ENCODE data around the gene KNSTRN. TPM values are rescaled to one million over a fixed set of nuclear protein-coding genes. Genes with fewer than 3 reads are reported as not detected.

Gene KNSTRN
- total RNA-seq, 1 donor from 2014 or later, result 31.1 TPM

DNA sequence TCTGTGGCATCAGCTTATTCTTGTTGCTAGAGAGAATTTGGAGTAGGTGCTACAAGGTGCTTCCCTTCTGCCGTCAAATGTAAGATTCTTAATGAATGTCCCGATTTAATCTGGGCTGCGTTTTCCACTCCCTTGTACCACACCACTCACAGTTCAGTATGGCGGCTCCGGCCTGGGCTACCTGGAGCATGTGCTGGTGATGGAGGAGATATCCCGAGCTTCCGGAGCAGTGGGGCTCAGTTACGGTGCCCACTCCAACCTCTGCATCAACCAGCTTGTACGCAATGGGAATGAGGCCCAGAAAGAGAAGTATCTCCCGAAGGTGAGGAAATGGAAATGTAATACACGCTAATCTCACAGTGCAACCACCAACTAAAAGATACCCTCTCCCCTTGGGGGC lies 28.0 kb downstream of the KNSTRN start:
- Mint-ChIP-seq H3K36me3 (peaks cover 37% of the 10 kb centered on the region), H3K9me3 (no peaks in the 10 kb centered on the region), H3K27me3 (ENCODE audit: low read depth) (no peaks in the 10 kb centered on the region), H3K4me3 (no peak overlapping the region), H3K27ac (no peak overlapping the region), H3K4me1 (peaks cover 15% of the 10 kb centered on the region)
- no peak for TF ChIP-seq CTCF (IDR thresholded peaks at IDR 0.05; ENCODE audit: unreplicated experiment)
- no peak for DNase-seq (ENCODE audit: low spot score in 2 of 2, unreplicated experiment in 2 of 2)

DNA sequence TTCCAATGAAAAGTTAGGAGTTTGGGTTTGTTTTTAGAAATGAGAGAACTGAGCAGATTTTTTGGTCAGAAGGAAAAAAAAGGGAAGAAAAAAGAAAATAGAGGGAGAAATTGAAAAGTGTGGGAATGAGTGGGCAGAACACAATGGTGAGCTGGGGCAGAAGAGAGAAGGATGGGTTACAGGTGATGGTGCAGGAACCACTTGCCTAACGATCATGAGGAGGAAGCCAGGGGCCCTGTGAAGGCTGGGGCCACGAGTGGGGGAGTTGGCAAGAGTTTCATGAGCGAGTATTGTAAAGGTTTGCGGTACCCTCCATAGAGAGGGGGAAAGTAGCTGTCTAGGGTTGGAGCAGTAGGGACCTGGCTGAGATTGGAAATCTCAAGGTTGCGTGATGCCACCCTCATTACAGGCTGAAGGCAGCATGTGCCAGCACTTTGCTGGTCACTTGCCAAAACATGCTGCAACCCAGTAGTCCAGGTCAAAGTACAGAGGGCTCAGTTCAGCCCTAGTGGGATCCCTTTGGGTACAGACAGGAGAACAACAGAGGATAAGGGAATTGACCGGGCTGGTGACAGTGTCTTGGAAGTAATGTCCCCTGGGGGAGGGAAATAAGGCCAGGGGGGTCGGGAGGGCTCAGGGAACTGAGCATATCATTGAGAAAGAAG lies 29.7 kb downstream of the KNSTRN start:
- Mint-ChIP-seq H3K36me3 (peaks cover 37% of the 10 kb centered on the region), H3K27ac (no peak overlapping the region), H3K4me1 (peaks cover 4% of the 10 kb centered on the region), H3K9me3 (no peaks in the 10 kb centered on the region), H3K27me3 (ENCODE audit: low read depth) (no peaks in the 10 kb centered on the region), H3K4me3 (no peak overlapping the region)
- DNase-seq (ENCODE audit: low spot score in 2 of 2, unreplicated experiment in 2 of 2), result no peak
- TF ChIP-seq CTCF (IDR thresholded peaks at IDR 0.05; ENCODE audit: unreplicated experiment), result no peak

- no peak overlapping the region for H3K27ac Mint-ChIP-seq
- H3K27me3 Mint-ChIP-seq (ENCODE audit: low read depth), result no peaks in the 10 kb centered on the region
- H3K4me3 Mint-ChIP-seq, result no peak overlapping the region
- no peak for TF ChIP-seq CTCF (IDR thresholded peaks at IDR 0.05; ENCODE audit: unreplicated experiment)
- no peaks in the 10 kb centered on the region for H3K4me1 Mint-ChIP-seq
- no peaks in the 10 kb centered on the region for H3K9me3 Mint-ChIP-seq
- DNase-seq (ENCODE audit: low spot score in 2 of 2, unreplicated experiment in 2 of 2), result no peak
- peaks cover 43% of the 10 kb centered on the region for H3K36me3 Mint-ChIP-seq
Measured at GRCh38 chr15:40413036-40413435, 30.5 kb downstream of the KNSTRN start.

GRCh38 chr15:40414816-40415215 lies 32.3 kb downstream of the KNSTRN start:
- H3K4me1 Mint-ChIP-seq, result no peaks in the 10 kb centered on the region
- H3K27me3 Mint-ChIP-seq (ENCODE audit: low read depth), result no peaks in the 10 kb centered on the region
- peaks cover 44% of the 10 kb centered on the region for H3K36me3 Mint-ChIP-seq
- no peak for DNase-seq (ENCODE audit: low spot score in 2 of 2, unreplicated experiment in 2 of 2)
- H3K9me3 Mint-ChIP-seq, result no peaks in the 10 kb centered on the region
- no peak overlapping the region for H3K27ac Mint-ChIP-seq
- TF ChIP-seq CTCF (IDR thresholded peaks at IDR 0.05; ENCODE audit: unreplicated experiment), result no peak
- H3K4me3 Mint-ChIP-seq, result no peak overlapping the region

DNA sequence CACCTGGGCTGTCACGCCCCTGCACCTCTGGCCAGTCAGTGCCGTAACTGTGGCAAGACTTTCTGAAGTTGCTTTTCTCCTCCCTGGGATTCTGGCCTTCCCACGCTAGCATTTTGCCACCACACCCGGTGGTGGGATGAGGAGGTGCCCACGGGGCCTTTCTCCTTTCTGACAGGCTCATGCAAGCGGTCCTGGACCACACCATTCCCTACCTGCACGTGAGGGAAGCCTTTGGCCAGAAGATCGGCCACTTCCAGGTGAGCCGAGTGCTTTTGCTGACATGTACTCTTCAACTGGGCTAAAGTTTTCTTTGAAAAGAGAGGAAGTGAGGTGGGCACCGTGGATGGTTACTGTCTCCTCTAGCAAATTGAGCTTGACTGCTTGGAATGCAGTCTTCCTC lies 32.7 kb downstream of the KNSTRN start:
- Mint-ChIP-seq H3K36me3 (peaks cover 42% of the 10 kb centered on the region), H3K27ac (no peak overlapping the region), H3K9me3 (no peaks in the 10 kb centered on the region), H3K4me1 (no peaks in the 10 kb centered on the region), H3K27me3 (ENCODE audit: low read depth) (no peaks in the 10 kb centered on the region), H3K4me3 (no peak overlapping the region)
- no peak for DNase-seq (ENCODE audit: low spot score in 2 of 2, unreplicated experiment in 2 of 2)
- no peak for TF ChIP-seq CTCF (IDR thresholded peaks at IDR 0.05; ENCODE audit: unreplicated experiment)

- TF ChIP-seq CTCF (IDR thresholded peaks at IDR 0.05; ENCODE audit: unreplicated experiment), result no peak
- DNase-seq (ENCODE audit: low spot score in 2 of 2, unreplicated experiment in 2 of 2), result no peak
- H3K36me3 Mint-ChIP-seq, result peaks cover 33% of the 10 kb centered on the region
- H3K27ac Mint-ChIP-seq, result no peak overlapping the region
- H3K9me3 Mint-ChIP-seq, result no peaks in the 10 kb centered on the region
- H3K4me3 Mint-ChIP-seq, result no peak overlapping the region
- no peaks in the 10 kb centered on the region for H3K27me3 Mint-ChIP-seq (ENCODE audit: low read depth)
- peaks cover 7% of the 10 kb centered on the region for H3K4me1 Mint-ChIP-seq
Measured at GRCh38 chr15:40416056-40416455, 33.5 kb downstream of the KNSTRN start.
